K562 (cell line): Measurements from ENCODE around the gene ATP6V0E1. TPM values are rescaled to one million over a fixed set of nuclear protein-coding genes. Genes with fewer than 3 reads are reported as not detected.

Source experiments
- ATAC-seq: fragments of 200-7000 bp; cut with Tn5 transposase; 3 replicates; pipeline ENCODE4 v1.9.1; 2020; ENCODE audit warnings: moderate library complexity
- BruUV-seq: library from RNA; stranded (reverse); fragments of 400-500 nt; replicated peaks from 2 replicates; lab custom pipeline; 2021; lab: Mats Ljungman, UMichigan
- CTCF ChIA-PET: fragments of 300-600 bp; formaldehyde crosslinking; extraction: SDS; loops from one replicate; lab custom pipeline; 2021; ENCODE audit warnings: low intra/inter-chr PET ratio; lab: Yijun Ruan, JAX
- POLR2A ChIA-PET: fragments of 300-600, 350-650 bp; sonication (Branson Sonifier 250); formaldehyde crosslinking; extraction: SDS; loops from one replicate; lab custom pipeline; 2021; ENCODE audit warnings: antibody characterized with exemption, inconsistent platforms; lab: Yijun Ruan, JAX
- DNase-seq, 4 experiments: peaks; one replicate each; pipeline versions ENCODE4 v3.0.0 to v3.0.0-alpha.2; 2011 to 2018; ENCODE audit warnings: low spot score in 3 of 4, mixed read lengths in 3 of 4; ENCODE audit errors: extremely low read depth in 1 of 4
- FAIRE-seq: peaks from 2 replicates; lab custom pipeline; 2011; peaks lifted over from hg19 to GRCh38; lab: Jason Lieb, UNC
- H2AFZ ChIP-seq: 2 replicates; pipeline ENCODE4 v1.6.0; 2011; ENCODE audit warnings: low read depth, low read length, control low read depth, inconsistent platforms
- H3K27ac ChIP-seq: fragments of 200-600 bp; 3 replicates; pipeline ENCODE4 v1.8.0; 2011; ENCODE audit warnings: low read depth, mild to moderate bottlenecking, control low read depth, inconsistent platforms, low read length, moderate library complexity, mixed read lengths; ENCODE audit errors: extremely low read depth
- H3K27me3 ChIP-seq, 2 experiments: fragments of 300-600 bp in 1 of 2; 2 replicates in 1 of 2; 3 replicates in 1 of 2; pipeline versions ENCODE4 v1.6.0 to v1.8.0; 2011; ENCODE audit warnings: inconsistent platforms in 2 of 2, low read length in 2 of 2, mild to moderate bottlenecking in 1 of 2, mixed read lengths in 1 of 2, moderate library complexity in 1 of 2; ENCODE audit not compliant: control insufficient read depth in 2 of 2, insufficient read depth in 2 of 2
- H3K36me3 ChIP-seq: fragments of 300-600 bp; 3 replicates; pipeline ENCODE4 v1.8.0; 2011; ENCODE audit warnings: mild to moderate bottlenecking, low read length, inconsistent platforms; ENCODE audit not compliant: control insufficient read depth, insufficient read depth
- H3K4me1 ChIP-seq, 2 experiments: fragments of 200-600 bp in 1 of 2; replicated peaks in 1 of 2; 2 replicates in 1 of 2; 3 replicates in 1 of 2; pipeline versions ENCODE4 v1.5.1 to v1.8.0; 2011; ENCODE audit warnings: inconsistent platforms in 2 of 2, low read length in 2 of 2, mild to moderate bottlenecking in 1 of 2, mixed read lengths in 1 of 2, moderate library complexity in 1 of 2; ENCODE audit not compliant: control insufficient read depth in 2 of 2, insufficient read depth in 2 of 2
- H3K4me2 ChIP-seq: 2 replicates; pipeline ENCODE4 v1.6.1; 2011; ENCODE audit warnings: low read length, control low read depth, inconsistent platforms, mixed read lengths; ENCODE audit not compliant: insufficient read depth
- H3K4me3 ChIP-seq: fragments of 200-600 bp; sonication (generic), shearing (Covaris generic); 2 replicates; pipeline ENCODE4 v1.5.1; 2016; ENCODE audit warnings: control low read depth, inconsistent platforms
- H3K79me2 ChIP-seq: fragments of 200-600 bp; 3 replicates; pipeline ENCODE4 v1.8.0; 2011; ENCODE audit warnings: low read length, inconsistent platforms; ENCODE audit not compliant: control insufficient read depth, insufficient read depth
- H3K9ac ChIP-seq, 2 experiments: 2 replicates each; pipeline versions ENCODE4 v1.6.0 to v1.6.1; 2011; ENCODE audit warnings: low read depth in 2 of 2, low read length in 2 of 2, control low read depth in 1 of 2, inconsistent platforms in 1 of 2, mild to moderate bottlenecking in 1 of 2, mixed read lengths in 1 of 2; ENCODE audit not compliant: insufficient read depth in 1 of 2
- H3K9me1 ChIP-seq: one replicate; pipeline ENCODE4 v1.6.0; 2011; ENCODE audit warnings: inconsistent platforms, mild to moderate bottlenecking, low read length, moderate library complexity; ENCODE audit not compliant: control insufficient read depth, insufficient read depth
- H3K9me3 ChIP-seq: replicated peaks from 2 replicates; pipeline ENCODE4 v1.5.1; 2011; ENCODE audit warnings: low read depth, low read length, inconsistent platforms; ENCODE audit not compliant: control insufficient read depth, insufficient read depth
- H4K20me1 ChIP-seq: replicated peaks from 2 replicates; pipeline ENCODE4 v1.6.1; 2011; ENCODE audit warnings: low read length, inconsistent platforms, mixed read lengths; ENCODE audit not compliant: control insufficient read depth, insufficient read depth
- CEBPB ChIP-seq: fragments of 450-650 bp; IDR thresholded peaks from 2 replicates; pipeline ENCODE4 v1.6.1; 2016; ENCODE audit warnings: missing genetic modification characterization, missing compliant biosample characterization
- PCBP2 ChIP-seq: fragments of 200-400 bp; formaldehyde crosslinking; IDR thresholded peaks from 2 replicates; pipeline ENCODE4 v1.6.1; 2018; ENCODE audit warnings: low read length, low read depth, mild to moderate bottlenecking, moderate library complexity; ENCODE audit not compliant: poor library complexity, severe bottlenecking
- RB1 ChIP-seq: fragments of 450-650 bp; IDR thresholded peaks from 2 replicates; pipeline ENCODE4 v1.6.1; 2017; ENCODE audit warnings: low read depth, mild to moderate bottlenecking
- ZNF121 ChIP-seq: sonication (generic); formaldehyde crosslinking; conservative IDR thresholded peaks from 2 replicates; pipeline ENCODE4 v1.8.0; 2022; ENCODE audit warnings: missing genetic modification reagents
- ZNF316 ChIP-seq: fragments of 450-650 bp; IDR thresholded peaks from 2 replicates; pipeline ENCODE4 v1.6.1; 2016
- WGBS: fragments of 100-300 bp; shearing (Covaris generic); methylation state at CpG from one replicate; pipeline ENCODE4 v1.1.6; 2016; ENCODE audit warnings: low coverage, mixed read lengths; ENCODE audit not compliant: insufficient coverage; ENCODE audit errors: missing lambda C conversion rate; 5-methylcytosine and 5-hydroxymethylcytosine counted together
- in situ Hi-C: fragments of 300-500 bp; cut with MboI; formaldehyde crosslinking; loops from 4 replicates; pipeline ENCODE4 v1.15.0; 2018; ENCODE audit warnings: inconsistent platforms, mixed read lengths
- intact Hi-C: fragments of 100-400 bp; cut with micrococcal nuclease; formaldehyde crosslinking; loops from 2 replicates; pipeline ENCODE4 v1.14.2; 2022
- polyA plus RNA-seq, 8 experiments: library from polyadenylated mRNA; depleted of rRNA in 4 of 8; stranded (reverse) in 5 of 8; unstranded in 3 of 8; fragments of >200 nt; fragmentation: Nextera tagmentation in 2 of 8; fragmentation: Illumina TruSeq in 1 of 8; extraction: Ambion mirVana in 2 of 8; extraction: Trizol in 1 of 8; gene quantifications; 2 replicates each; pipeline versions ENCODE4 v1.2.1 to v1.2.3, GENCODE V29; 2011 to 2014; ENCODE audit warnings: inconsistent platforms in 1 of 8, missing spikeins in 1 of 8
- total RNA-seq, 7 experiments: library from RNA; depleted of rRNA in 6 of 7; stranded (reverse); fragments of >200 nt in 6 of 7; fragmentation: Illumina TruSeq in 2 of 7; extraction: Trizol in 2 of 7; gene quantifications; 2 replicates each; pipeline versions ENCODE4 v1.2.1 to v1.2.3, GENCODE V29; 2011 to 2021; ENCODE audit warnings: low replicate concordance in 1 of 7

Gene ATP6V0E1
- total and polyA plus RNA-seq, 9 of the 15 experiments (the other 6 are each of a cell fraction or from before 2014, with no cell fraction given) = 63.8 to 395 (median 112) TPM

DNA sequence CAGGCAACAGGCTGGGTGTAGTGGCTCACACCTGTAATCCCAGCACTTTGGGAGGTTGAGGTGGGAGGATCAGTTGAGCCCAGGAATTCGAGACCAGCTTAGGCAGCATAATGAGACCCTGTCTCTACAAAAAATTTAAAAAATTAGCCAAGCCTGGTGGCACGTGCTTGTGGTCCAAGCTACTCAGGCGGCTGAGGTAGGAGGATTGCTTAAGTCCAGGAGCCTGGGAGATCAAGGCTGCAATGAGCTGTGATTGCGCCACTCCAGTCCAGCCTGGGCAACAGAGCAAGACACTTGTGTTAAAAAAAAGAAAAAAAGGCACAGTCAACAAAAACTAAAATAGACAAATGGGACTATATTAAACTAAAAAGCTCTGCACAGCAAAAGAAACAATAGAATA is 29.3 kb downstream of the ATP6V0E1 start:
- Histone ChIP-seq H3K79me2 (peaks cover 86% of the 10 kb centered on the region), H3K4me1 (peaks cover 2 to 6% of the 10 kb centered on the region in 2 experiments; a peak in 3 of 5 replicates), H3K27me3 (no peaks in the 10 kb centered on the region), H3K9ac (no peak overlapping the region), H3K36me3 (peaks cover 22% of the 10 kb centered on the region; the same call in 2 of the 3 replicates), H3K4me3 (no peak overlapping the region), H2AFZ (no peak overlapping the region), H4K20me1 (0 out of 2 replicates have a peak, but pooled peaks cover 2% of the 10 kb centered on the region), H3K27ac (no peak overlapping the region), H3K9me3 (no peaks in the 10 kb centered on the region), H3K4me2 (no peak overlapping the region), H3K9me1 (no peaks in the 10 kb centered on the region)
- POLR2A ChIA-PET = interaction anchor here (0.7 to 1.4 kb wide), 2 partner anchors 8 to 10 kb away, joined by 3 read pairs; no protein-coding TSS in a partner anchor
- TF ChIP-seq RB1 (no peak), ZNF121 (CRISPR knock-in tag) (0 out of 2 replicates have a peak, but pooled peaks have one; percentile 29), CEBPB (peak; percentile 43; the same call in 1 of the 2 replicates), ZNF316 (peak; percentile 46)
- WGBS = 94% methylated on average over 4 of the region's 4 CpGs
- DNase-seq (no peak), ATAC-seq (no peak), FAIRE-seq (no peak)
- in situ Hi-C loops = no loop called here
- intact Hi-C loops = no loop called here
- BruUV-seq = no TSS peak
- CTCF ChIA-PET = no interaction called here

DNA sequence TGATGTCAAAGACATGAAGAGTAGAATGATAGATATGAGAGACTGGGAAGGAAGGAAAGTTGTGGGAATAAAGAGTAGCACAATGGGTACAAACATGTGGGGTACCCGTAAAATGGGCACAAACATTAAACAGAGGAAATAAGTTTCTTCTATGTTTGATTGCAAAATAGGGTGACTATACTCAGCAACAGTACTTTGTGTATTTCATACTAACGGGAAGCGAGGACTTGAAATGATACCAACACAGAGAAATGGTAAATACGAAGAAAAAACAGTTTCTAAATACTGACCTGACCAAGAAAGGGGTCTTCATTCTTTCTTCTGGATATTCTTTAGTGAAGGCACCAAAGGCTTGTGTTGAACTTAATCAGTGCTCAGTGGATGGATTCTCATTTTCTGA is 31.1 kb downstream of the ATP6V0E1 start:
- Histone ChIP-seq H3K4me3 (no peak overlapping the region), H3K9me3 (no peaks in the 10 kb centered on the region), H3K27ac (no peak overlapping the region), H3K36me3 (peaks cover 28% of the 10 kb centered on the region; the same call in 2 of the 3 replicates), H3K79me2 (peaks cover 90% of the 10 kb centered on the region), H3K9ac (no peak overlapping the region), H3K9me1 (no peaks in the 10 kb centered on the region), H3K27me3 (no peaks in the 10 kb centered on the region), H2AFZ (no peak overlapping the region), H3K4me2 (no peak overlapping the region), H4K20me1 (0 out of 2 replicates have a peak, but pooled peaks cover 3% of the 10 kb centered on the region), H3K4me1 (peaks cover 5 to 9% of the 10 kb centered on the region in 2 experiments; a peak in 2 of 5 replicates)
- POLR2A ChIA-PET = interaction anchor here (2.2 kb wide), 1 partner anchor 8 kb away, joined by 10 read pairs; no protein-coding TSS in a partner anchor
- DNase-seq = no peak
- no peak for ATAC-seq
- no peak for TF ChIP-seq PCBP2
- in situ Hi-C loops = no loop called here
- TSS peak; percentile 21 for BruUV-seq
- intact Hi-C loops = no loop called here
- FAIRE-seq = no peak
- CTCF ChIA-PET = no interaction called here
- WGBS = 93% methylated on average over 4 of the region's 4 CpGs
